Esophagus (tissue), 2 donors: ENCODE results near the gene TSSK6. TPM values are rescaled to one million over a fixed set of nuclear protein-coding genes. Genes with fewer than 3 reads are reported as not detected.
A peak's percentile ranks its signal among the peaks of the same experiment; 100 is the strongest.

Source experiments
- H3K27ac ChIP-seq, 2 donors: one replicate each; pipeline ENCODE4 v1.5.1; 2013; ENCODE audit warnings: low read depth in 2 of 2, mild to moderate bottlenecking in 2 of 2, inconsistent platforms in 1 of 2, low read length in 1 of 2, moderate library complexity in 1 of 2
- H3K27me3 ChIP-seq, 2 donors: one replicate each; pipeline ENCODE4 v1.6.1; 2013; ENCODE audit warnings: low read length in 2 of 2, control low read depth in 1 of 2, mild to moderate bottlenecking in 1 of 2; ENCODE audit not compliant: insufficient read depth in 2 of 2, control insufficient read depth in 1 of 2
- H3K36me3 ChIP-seq, 2 donors: one replicate each; pipeline ENCODE4 v1.6.1; 2013; ENCODE audit warnings: low read length in 1 of 2; ENCODE audit not compliant: control insufficient read depth in 2 of 2, insufficient read depth in 2 of 2
- H3K4me1 ChIP-seq, 2 donors: one replicate each; pipeline ENCODE4 v1.6.1; 2013; ENCODE audit warnings: low read length in 1 of 2; ENCODE audit not compliant: control insufficient read depth in 2 of 2, insufficient read depth in 2 of 2
- H3K4me3 ChIP-seq, 2 donors: one replicate each; pipeline ENCODE4 v1.5.1; 2013; ENCODE audit warnings: low read length in 2 of 2, mild to moderate bottlenecking in 2 of 2, low read depth in 1 of 2, moderate library complexity in 1 of 2
- H3K9me3 ChIP-seq, 2 donors: one replicate each; pipeline ENCODE4 v1.6.1; 2013; ENCODE audit warnings: mild to moderate bottlenecking in 2 of 2, low read depth in 1 of 2, low read length in 1 of 2, moderate library complexity in 1 of 2; ENCODE audit not compliant: control insufficient read depth in 2 of 2, insufficient read depth in 1 of 2
- WGBS, 2 donors: extraction: QIAGEN DNeasy Blood & Tissue Kit; methylation state at CpG; one replicate each; pipeline ENCODE4 v1.1.7; 2013; 5-methylcytosine and 5-hydroxymethylcytosine counted together
- polyA plus RNA-seq, 2 donors: library from polyadenylated mRNA; stranded (reverse); fragments of 200-250 nt; gene quantifications; one replicate each; pipeline ENCODE4 v1.2.3, GENCODE V29; 2013
- donor health status: healthy with polysubstance abuse.
- donor health status: Bipolar disorder and iron deficiency.

TSSK6 gene
- polyA plus RNA-seq, 2 donors, result 1.0 to 1.2 TPM

- no peaks in the 10 kb centered on the region for H3K9me3 ChIP-seq
- H3K27me3 ChIP-seq, result no peaks in the 10 kb centered on the region
- peaks cover 9 to 26% of the 10 kb centered on the region in 2 donors for H3K36me3 ChIP-seq
- no peak overlapping the region for H3K27ac ChIP-seq
- WGBS, 2 donors, result 84 to 87% methylated on average over 11 of the region's 11 CpGs
- no peak overlapping the region for H3K4me3 ChIP-seq
- peaks cover 0 to 5% of the 10 kb centered on the region in 2 donors for H3K4me1 ChIP-seq
Measured at GRCh38 chr19:19508217-19508616, 7.1 kb downstream of the TSSK6 start.

- Histone ChIP-seq H3K9me3 (no peaks in the 10 kb centered on the region), H3K27ac (no peak overlapping the region), H3K4me3 (no peak overlapping the region), H3K4me1 (peaks cover 0 to 5% of the 10 kb centered on the region in 2 donors), H3K36me3 (peaks cover 14 to 33% of the 10 kb centered on the region in 2 donors), H3K27me3 (no peaks in the 10 kb centered on the region)
- WGBS, 2 donors, result 83 to 89% methylated on average over 8 of the region's 8 CpGs
Measured at GRCh38 chr19:19507354-19507753, 8.0 kb downstream of the TSSK6 start.

GRCh38 chr19:19506592-19506991, 8.8 kb downstream of the TSSK6 start:
- no peaks in the 10 kb centered on the region for H3K9me3 ChIP-seq
- H3K4me1 ChIP-seq, result peaks cover 0 to 5% of the 10 kb centered on the region in 2 donors
- H3K4me3 ChIP-seq, result peak overlapping the region in 1 of 2 donors; percentile 21
- 68 to 75% methylated on average over 12 of the region's 12 CpGs for WGBS, 2 donors
- no peak overlapping the region for H3K27ac ChIP-seq
- peaks cover 19 to 40% of the 10 kb centered on the region in 2 donors for H3K36me3 ChIP-seq
- H3K27me3 ChIP-seq, result no peaks in the 10 kb centered on the region

GRCh38 chr19:19505669-19506326, 9.6 kb downstream of the TSSK6 start:
- H3K36me3 ChIP-seq, result peaks cover 25 to 48% of the 10 kb centered on the region in 2 donors
- no peak overlapping the region for H3K4me3 ChIP-seq
- no peaks in the 10 kb centered on the region for H3K27me3 ChIP-seq
- no peaks in the 10 kb centered on the region for H3K9me3 ChIP-seq
- H3K4me1 ChIP-seq, result peaks cover 0 to 5% of the 10 kb centered on the region in 2 donors
- H3K27ac ChIP-seq, result no peak overlapping the region
- 84 to 87% methylated on average over 27 of the region's 27 CpGs for WGBS, 2 donors

- H3K4me1 ChIP-seq, result peaks cover 0 to 2% of the 10 kb centered on the region in 2 donors
- H3K9me3 ChIP-seq, result no peaks in the 10 kb centered on the region
- H3K4me3 ChIP-seq, result no peak overlapping the region
- H3K27ac ChIP-seq, result no peak overlapping the region
- no peaks in the 10 kb centered on the region for H3K27me3 ChIP-seq
- 91 to 95% methylated on average over 23 of the region's 23 CpGs for WGBS, 2 donors
- peaks cover 28 to 55% of the 10 kb centered on the region in 2 donors for H3K36me3 ChIP-seq
Measured at GRCh38 chr19:19504754-19505668, 10.3 kb downstream of the TSSK6 start.

- Histone ChIP-seq H3K9me3 (no peaks in the 10 kb centered on the region), H3K4me1 (no peaks in the 10 kb centered on the region), H3K4me3 (no peak overlapping the region), H3K27ac (peak overlapping the region in 1 of 2 donors; percentile 25), H3K27me3 (no peaks in the 10 kb centered on the region), H3K36me3 (peaks cover 31 to 72% of the 10 kb centered on the region in 2 donors)
- WGBS, 2 donors, result 81 to 86% methylated on average over 18 of the region's 18 CpGs
Measured at GRCh38 chr19:19502808-19503602, 12.3 kb downstream of the TSSK6 start.

GRCh38 chr19:19502281-19502680, 13.1 kb downstream of the TSSK6 start:
- no peaks in the 10 kb centered on the region for H3K9me3 ChIP-seq
- no peak overlapping the region for H3K4me3 ChIP-seq
- 94 to 95% methylated on average over 19 of the region's 19 CpGs for WGBS, 2 donors
- no peak overlapping the region for H3K27ac ChIP-seq
- no peaks in the 10 kb centered on the region for H3K27me3 ChIP-seq
- H3K36me3 ChIP-seq, result peaks cover 31 to 72% of the 10 kb centered on the region in 2 donors
- H3K4me1 ChIP-seq, result no peaks in the 10 kb centered on the region

GRCh38 chr19:19501798-19502197, 13.6 kb downstream of the TSSK6 start:
- H3K4me1 ChIP-seq, result no peaks in the 10 kb centered on the region
- no peak overlapping the region for H3K27ac ChIP-seq
- H3K9me3 ChIP-seq, result no peaks in the 10 kb centered on the region
- H3K4me3 ChIP-seq, result no peak overlapping the region
- WGBS, 2 donors, result 96% methylated on average over 26 of the region's 26 CpGs
- peaks cover 31 to 71% of the 10 kb centered on the region in 2 donors for H3K36me3 ChIP-seq
- no peaks in the 10 kb centered on the region for H3K27me3 ChIP-seq

GRCh38 chr19:19500975-19501644, 14.2 kb downstream of the TSSK6 start:
- no peaks in the 10 kb centered on the region for H3K4me1 ChIP-seq
- no peaks in the 10 kb centered on the region for H3K9me3 ChIP-seq
- H3K36me3 ChIP-seq, result peaks cover 34 to 74% of the 10 kb centered on the region in 2 donors
- H3K27me3 ChIP-seq, result no peaks in the 10 kb centered on the region
- no peak overlapping the region for H3K4me3 ChIP-seq
- WGBS, 2 donors, result 91% methylated on average over 34 of the region's 34 CpGs
- no peak overlapping the region for H3K27ac ChIP-seq
